Testis (tissue), 3 donors: ENCODE results near the gene CHKB. TPM values are rescaled to one million over a fixed set of nuclear protein-coding genes. Genes with fewer than 3 reads are reported as not detected.

ENCODE experiments used
- DNase-seq: peaks from one replicate; pipeline ENCODE4 v3.0.0-alpha.2; 2019
- H3K27ac ChIP-seq, 2 donors: fragments of 200-600 bp; sonication (generic); one replicate each; pipeline ENCODE4 v1.5.1; 2019
- H3K27me3 ChIP-seq: fragments of 200-600 bp; sonication (generic); one replicate; pipeline ENCODE4 v1.5.1; 2019
- H3K36me3 ChIP-seq: fragments of 200-600 bp; sonication (generic); one replicate; pipeline ENCODE4 v1.5.1; 2017; ENCODE audit warnings: low read depth; ENCODE audit errors: missing control alignments
- H3K4me1 ChIP-seq: fragments of 200-600 bp; sonication (generic); one replicate; pipeline ENCODE4 v1.5.1; 2019
- H3K4me3 ChIP-seq, 2 donors: fragments of 200-600 bp; sonication (generic); one replicate each; pipeline ENCODE4 v1.5.1; 2017 to 2019
- H3K9me3 ChIP-seq: fragments of 200-600 bp; sonication (generic); one replicate; pipeline ENCODE4 v1.5.1; 2017
- POLR2A ChIP-seq: fragments of 450-650 bp; IDR thresholded peaks from one replicate; pipeline ENCODE4 v1.6.1; 2017; ENCODE audit warnings: antibody characterized with exemption, mild to moderate bottlenecking, moderate library complexity
- WGBS, 2 donors: methylation state at CpG; one replicate each; pipeline ENCODE4 v1.1.5; 2018; 5-methylcytosine and 5-hydroxymethylcytosine counted together
- intact Hi-C: fragments of 100-400 bp; cut with DNase I; formaldehyde crosslinking; loops from one replicate; pipeline ENCODE4 v1.15.1; 2023; ENCODE audit warnings: low total_unique reads
- polyA plus RNA-seq: library from polyadenylated mRNA; stranded (reverse); fragments of 350-450 nt; fragmentation: Illumina TruSeq; extraction: RNeasy Lipid Tissue Mini Kit (QIAGEN cat#74804); gene quantifications from one replicate; pipeline ENCODE4 v1.2.3, GENCODE V29; 2014; ENCODE audit warnings: low read depth, low replicate concordance; ENCODE audit not compliant: insufficient read depth
- total RNA-seq, 2 donors: library from RNA; depleted of rRNA; stranded (reverse); fragments of >200 nt; gene quantifications; one replicate each; pipeline ENCODE4 v1.2.3, GENCODE V29; 2016
- TF ChIP-seq, protein P1 (sequence below), 3 experiments: fragments of 450-650 bp in 2 of 3; fragments of 200-600 bp in 1 of 3; sonication (generic) in 1 of 3; IDR thresholded peaks; one replicate each; pipeline ENCODE4 v1.5.1; 2016 to 2019; ENCODE audit warnings: antibody characterized with exemption in 3 of 3, mild to moderate bottlenecking in 2 of 3, moderate library complexity in 1 of 3

CHKB gene
- total and polyA plus RNA-seq, 3 donors from 2014 or later = 88.4 to 98.9 (median 89.6) TPM

DNA sequence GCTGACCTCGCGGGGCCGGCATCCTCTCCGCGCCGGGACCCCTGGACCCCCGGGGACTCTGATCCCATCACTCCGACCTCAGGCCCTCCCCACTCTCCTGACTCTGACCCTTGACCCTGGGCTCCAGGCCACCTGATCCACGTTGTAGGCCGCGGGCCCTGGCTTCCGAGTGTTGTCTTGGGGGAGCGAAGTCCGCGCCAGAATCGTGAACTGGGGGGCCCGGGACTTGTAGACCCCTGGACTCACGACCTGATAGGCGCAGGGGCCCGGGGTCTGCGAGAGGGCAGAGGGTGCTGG is 52.1 kb downstream of the CHKB start:
- intact Hi-C loops = no loop called here
- no peaks in the 10 kb centered on the region for H3K27me3 ChIP-seq
- H3K4me1 ChIP-seq = peaks cover 21% of the 10 kb centered on the region
- no peak for DNase-seq
- no peaks in the 10 kb centered on the region for H3K36me3 ChIP-seq
- TF ChIP-seq, protein P1, sequence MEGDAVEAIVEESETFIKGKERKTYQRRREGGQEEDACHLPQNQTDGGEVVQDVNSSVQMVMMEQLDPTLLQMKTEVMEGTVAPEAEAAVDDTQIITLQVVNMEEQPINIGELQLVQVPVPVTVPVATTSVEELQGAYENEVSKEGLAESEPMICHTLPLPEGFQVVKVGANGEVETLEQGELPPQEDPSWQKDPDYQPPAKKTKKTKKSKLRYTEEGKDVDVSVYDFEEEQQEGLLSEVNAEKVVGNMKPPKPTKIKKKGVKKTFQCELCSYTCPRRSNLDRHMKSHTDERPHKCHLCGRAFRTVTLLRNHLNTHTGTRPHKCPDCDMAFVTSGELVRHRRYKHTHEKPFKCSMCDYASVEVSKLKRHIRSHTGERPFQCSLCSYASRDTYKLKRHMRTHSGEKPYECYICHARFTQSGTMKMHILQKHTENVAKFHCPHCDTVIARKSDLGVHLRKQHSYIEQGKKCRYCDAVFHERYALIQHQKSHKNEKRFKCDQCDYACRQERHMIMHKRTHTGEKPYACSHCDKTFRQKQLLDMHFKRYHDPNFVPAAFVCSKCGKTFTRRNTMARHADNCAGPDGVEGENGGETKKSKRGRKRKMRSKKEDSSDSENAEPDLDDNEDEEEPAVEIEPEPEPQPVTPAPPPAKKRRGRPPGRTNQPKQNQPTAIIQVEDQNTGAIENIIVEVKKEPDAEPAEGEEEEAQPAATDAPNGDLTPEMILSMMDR (IDR thresholded peaks at IDR 0.05) = no peak
- no peak for TF ChIP-seq POLR2A
- no peaks in the 10 kb centered on the region for H3K9me3 ChIP-seq
- H3K27ac ChIP-seq = peak overlapping the region; percentile 49 to 64
- 2% methylated on average over 21 of the region's 21 CpGs; no CpG with 5 or more reads in 1 of the 2 donors for WGBS, 2 donors
- H3K4me3 ChIP-seq = peak overlapping the region; percentile 42 to 56

GRCh38 chr22:50529897-50530579 is 52.6 kb downstream of the CHKB start, which contains the start of gene TYMP:
TSS of gene TYMP (minus strand) at chr22:50530012. CDS start at chr22:50529709, 303 bp downstream.
- peaks cover 21% of the 10 kb centered on the region for H3K4me1 ChIP-seq
- no peak for TF ChIP-seq POLR2A
- TF ChIP-seq, protein P1 (IDR thresholded peaks at IDR 0.05) = no peak
- H3K4me3 ChIP-seq = peak within 1 kb of the TSS; percentile 42 to 56
- DNase-seq = no peak
- H3K9me3 ChIP-seq = no peaks in the 10 kb centered on the region
- H3K36me3 ChIP-seq = no peaks in the 10 kb centered on the region
- intact Hi-C loops = no loop called here
- 0 to 1% methylated on average over 2 to 75 of the region's 92 CpGs for WGBS, 2 donors
- H3K27me3 ChIP-seq = no peaks in the 10 kb centered on the region
- H3K27ac ChIP-seq = peak within 1 kb of the TSS; percentile 49 to 64

DNA sequence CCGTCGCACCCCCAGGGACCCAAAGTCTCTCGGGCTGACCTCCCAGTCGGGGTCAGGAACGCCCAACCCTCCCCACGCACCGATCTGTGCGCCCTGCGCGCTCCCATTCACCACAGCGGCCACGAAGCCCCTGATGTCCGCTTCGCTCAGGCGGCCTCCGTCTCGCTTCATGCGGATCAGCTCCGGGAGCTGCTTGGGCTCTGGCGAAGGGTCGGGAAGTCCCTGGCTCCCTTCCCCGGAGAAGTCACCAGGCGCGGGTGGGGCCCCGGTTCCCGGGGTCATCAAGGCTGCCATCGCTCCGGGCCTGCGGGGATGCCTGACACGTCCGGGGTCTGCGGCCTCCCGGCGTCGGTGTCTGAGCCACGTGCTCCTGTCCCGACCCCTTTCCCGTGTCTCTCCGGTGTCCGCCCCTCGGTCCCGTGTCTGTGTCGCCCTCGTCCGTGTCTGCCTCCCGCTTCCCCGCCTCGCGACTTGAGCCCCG is 53.2 kb downstream of the CHKB start:
- no peak for TF ChIP-seq POLR2A
- TF ChIP-seq, protein P1 (IDR thresholded peaks at IDR 0.05) = no peak
- intact Hi-C loops = no loop called here
- H3K9me3 ChIP-seq = no peaks in the 10 kb centered on the region
- WGBS, 2 donors = 3 to 5% methylated on average over 13 to 48 of the region's 50 CpGs
- no peaks in the 10 kb centered on the region for H3K27me3 ChIP-seq
- DNase-seq = no peak
- no peaks in the 10 kb centered on the region for H3K36me3 ChIP-seq
- H3K4me3 ChIP-seq = peak overlapping the region; percentile 42 to 56
- H3K27ac ChIP-seq = no peak overlapping the region
- H3K4me1 ChIP-seq = peaks cover 26% of the 10 kb centered on the region

Other genes starting within 250 kb of the CHKB start
- gene PPP6R2, start 239.5 kb downstream of the CHKB start, total RNA-seq = 100 to 1,000 TPM; 138 to 142 TPM
- gene PPP6R2, start 239.5 kb downstream of the CHKB start, polyA plus RNA-seq = 123 TPM
- 100 to 1,000 TPM; 201 to 208 TPM for gene SBF1, start 107.8 kb downstream of the CHKB start, total RNA-seq
- 239 TPM for gene SBF1, start 107.8 kb downstream of the CHKB start, polyA plus RNA-seq
- gene ADM2, start 101.3 kb downstream of the CHKB start, total RNA-seq = 1 to 10 TPM; 1.0 to 1.9 TPM
- 0.99 TPM for gene ADM2, start 101.3 kb downstream of the CHKB start, polyA plus RNA-seq
- under 1 TPM; 0.24 to 0.25 TPM for gene MIOX, start 96.0 kb downstream of the CHKB start, total RNA-seq
- not detected for gene MIOX, start 96.0 kb downstream of the CHKB start, polyA plus RNA-seq
- gene LMF2, start 75.1 kb downstream of the CHKB start, total RNA-seq = 100 to 1,000 TPM in 1 of 2 donors, 10 to 100 TPM in 1; 95.4 to 109 TPM
- gene LMF2, start 75.1 kb downstream of the CHKB start, polyA plus RNA-seq = 59.7 TPM
- 10 to 100 TPM; 88.5 to 89.2 TPM for gene NCAPH2, start 74.6 kb downstream of the CHKB start, total RNA-seq
- gene NCAPH2, start 74.6 kb downstream of the CHKB start, polyA plus RNA-seq = 67.4 TPM
- gene SCO2, start 57.3 kb downstream of the CHKB start, total RNA-seq = 1 to 10 TPM; 4.1 to 4.8 TPM
- gene SCO2, start 57.3 kb downstream of the CHKB start, polyA plus RNA-seq = 1.8 TPM
- gene TYMP, start 52.8 kb downstream of the CHKB start, total RNA-seq = 10 to 100 TPM; 12.5 to 15.4 TPM
- gene TYMP, start 52.8 kb downstream of the CHKB start, polyA plus RNA-seq = 25.9 TPM
- under 1 TPM; 0.24 to 0.93 TPM for gene KLHDC7B, start 37.0 kb downstream of the CHKB start, total RNA-seq
- gene KLHDC7B, start 37.0 kb downstream of the CHKB start, polyA plus RNA-seq = 0.51 TPM
- 10 to 100 TPM; 40.4 to 71.9 TPM for gene SYCE3, start 19.9 kb downstream of the CHKB start, total RNA-seq
- 183 TPM for gene SYCE3, start 19.9 kb downstream of the CHKB start, polyA plus RNA-seq
- gene CPT1B, start 4.4 kb downstream of the CHKB start, total RNA-seq = 100 to 1,000 TPM; 103 to 123 TPM
- 224 TPM for gene CPT1B, start 4.4 kb downstream of the CHKB start, polyA plus RNA-seq
- gene MAPK8IP2, start 17.9 kb upstream of the CHKB start, total RNA-seq = 10 to 100 TPM; 34.9 to 36.9 TPM
- 12.7 TPM for gene MAPK8IP2, start 17.9 kb upstream of the CHKB start, polyA plus RNA-seq
- gene ARSA, start 45.3 kb upstream of the CHKB start, total RNA-seq = 10 to 100 TPM; 60.9 to 73.5 TPM
- 95.9 TPM for gene ARSA, start 45.3 kb upstream of the CHKB start, polyA plus RNA-seq
- 10 to 100 TPM; 11.4 to 16.0 TPM for gene SHANK3, start 90.0 kb upstream of the CHKB start, total RNA-seq
- 6.3 TPM for gene SHANK3, start 90.0 kb upstream of the CHKB start, polyA plus RNA-seq
- gene ACR, start 155.4 kb upstream of the CHKB start, total RNA-seq = 10 to 100 TPM; 49.5 to 88.7 TPM
- gene ACR, start 155.4 kb upstream of the CHKB start, polyA plus RNA-seq = 181 TPM
- 10 to 100 TPM; 39.6 to 49.8 TPM for gene RABL2B, start 200.8 kb upstream of the CHKB start, total RNA-seq
- gene RABL2B, start 200.8 kb upstream of the CHKB start, polyA plus RNA-seq = 51.6 TPM